Upper lobe of left lung (tissue), 6 donors: Measurements from ENCODE around the gene TNNT3. TPM values are rescaled to one million over a fixed set of nuclear protein-coding genes. Genes with fewer than 3 reads are reported as not detected.

Source experiments
- ATAC-seq, 2 donors: fragments of 200-7000 bp; cut with Tn5 transposase; one replicate each; pipeline ENCODE4 v1.9.1; 2022; ENCODE audit warnings: mild to moderate bottlenecking in 2 of 2, moderate library complexity in 2 of 2; ENCODE audit not compliant: low FRiP score in 2 of 2
- DNase-seq, 2 donors: peaks; one replicate each; pipeline ENCODE4 v3.0.0-alpha.2; 2019 to 2020
- H3K27ac ChIP-seq, 4 donors: fragments of 200-600 bp; sonication (generic); one replicate each; pipeline ENCODE4 v1.5.1; 2016 to 2019
- H3K27me3 ChIP-seq, 4 donors: fragments of 200-600 bp; sonication (generic); one replicate each; pipeline ENCODE4 v1.5.1; 2017 to 2019
- H3K36me3 ChIP-seq, 4 donors: fragments of 200-600 bp; sonication (generic); one replicate each; pipeline ENCODE4 v1.5.1; 2016 to 2019
- H3K4me1 ChIP-seq, 4 donors: fragments of 200-600 bp; sonication (generic); one replicate each; pipeline ENCODE4 v1.5.1; 2018 to 2019
- H3K4me3 ChIP-seq, 4 donors: fragments of 200-600 bp; sonication (generic); one replicate each; pipeline ENCODE4 v1.5.1; 2017 to 2019; ENCODE audit warnings: mild to moderate bottlenecking in 2 of 4, moderate library complexity in 1 of 4
- H3K9me3 ChIP-seq, 4 donors: fragments of 200-600 bp; sonication (generic); one replicate each; pipeline ENCODE4 v1.5.1; 2018 to 2019
- EP300 ChIP-seq, 4 donors: sonication (generic); formaldehyde crosslinking; IDR thresholded peaks; one replicate each; pipeline ENCODE4 v1.5.1; 2017; ENCODE audit warnings: antibody characterized with exemption in 4 of 4, control low read depth in 2 of 4
- POLR2A ChIP-seq, 4 donors: fragments of 450-650 bp; IDR thresholded peaks; one replicate each; pipeline ENCODE4 v1.5.1; 2016 to 2017; ENCODE audit warnings: antibody characterized with exemption in 4 of 4, mild to moderate bottlenecking in 2 of 4
- POLR2AphosphoS5 ChIP-seq, 2 donors: sonication (generic); formaldehyde crosslinking; IDR thresholded peaks; one replicate each; pipeline ENCODE4 v1.5.1; 2017; ENCODE audit warnings: antibody characterized with exemption in 2 of 2
- WGBS, 2 donors: methylation state at CpG; one replicate each; pipeline ENCODE4 v1.1.5; 2017 to 2018; 5-methylcytosine and 5-hydroxymethylcytosine counted together
- total RNA-seq, 6 donors: library from RNA; depleted of rRNA in 4 of 6; stranded (reverse); fragments of >200 nt in 4 of 6; gene quantifications; one replicate each; pipeline versions ENCODE4 v1.1.0 to v1.2.1, GENCODE V29; 2016 to 2021
- TF ChIP-seq, protein P1 (sequence below), 6 experiments: fragments of 450-650 bp in 4 of 6; fragments of 200-600 bp in 2 of 6; sonication (generic) in 2 of 6; IDR thresholded peaks; one replicate each; pipeline ENCODE4 v1.5.1; 2016 to 2019; ENCODE audit warnings: antibody characterized with exemption in 6 of 6
- donor health status: DM: no; HTN: no; CAD: no; lungs with moderate emphysema.
- donor health status: DM: no; HTN: yes; CAD: no; lungs with severe emphysema.

The TNNT3 gene
- total RNA-seq, 6 donors from 2014 or later: 1.1 to 13.1 (median 2.4) TPM; not detected in 1

- no peak for ATAC-seq
- H3K36me3 ChIP-seq: no peaks in the 10 kb centered on the region
- no peak for DNase-seq
- no peaks in the 10 kb centered on the region for H3K9me3 ChIP-seq
- H3K4me3 ChIP-seq: no peak overlapping the region
- H3K27me3 ChIP-seq: no peaks in the 10 kb centered on the region
- TF ChIP-seq POLR2AphosphoS5 (IDR thresholded peaks at IDR 0.05) (no peak), POLR2A (IDR thresholded peaks at IDR 0.05) (no peak), EP300 (IDR thresholded peaks at IDR 0.05) (no peak)
- TF ChIP-seq, protein P1, sequence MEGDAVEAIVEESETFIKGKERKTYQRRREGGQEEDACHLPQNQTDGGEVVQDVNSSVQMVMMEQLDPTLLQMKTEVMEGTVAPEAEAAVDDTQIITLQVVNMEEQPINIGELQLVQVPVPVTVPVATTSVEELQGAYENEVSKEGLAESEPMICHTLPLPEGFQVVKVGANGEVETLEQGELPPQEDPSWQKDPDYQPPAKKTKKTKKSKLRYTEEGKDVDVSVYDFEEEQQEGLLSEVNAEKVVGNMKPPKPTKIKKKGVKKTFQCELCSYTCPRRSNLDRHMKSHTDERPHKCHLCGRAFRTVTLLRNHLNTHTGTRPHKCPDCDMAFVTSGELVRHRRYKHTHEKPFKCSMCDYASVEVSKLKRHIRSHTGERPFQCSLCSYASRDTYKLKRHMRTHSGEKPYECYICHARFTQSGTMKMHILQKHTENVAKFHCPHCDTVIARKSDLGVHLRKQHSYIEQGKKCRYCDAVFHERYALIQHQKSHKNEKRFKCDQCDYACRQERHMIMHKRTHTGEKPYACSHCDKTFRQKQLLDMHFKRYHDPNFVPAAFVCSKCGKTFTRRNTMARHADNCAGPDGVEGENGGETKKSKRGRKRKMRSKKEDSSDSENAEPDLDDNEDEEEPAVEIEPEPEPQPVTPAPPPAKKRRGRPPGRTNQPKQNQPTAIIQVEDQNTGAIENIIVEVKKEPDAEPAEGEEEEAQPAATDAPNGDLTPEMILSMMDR (IDR thresholded peaks at IDR 0.05): no peak
- no peak overlapping the region for H3K27ac ChIP-seq
- WGBS, 2 donors: 56 to 65% methylated on average over 15 of the region's 15 CpGs
- peaks cover 0 to 14% (median 3%) of the 10 kb centered on the region in 4 donors for H3K4me1 ChIP-seq
Measured at GRCh38 chr11:1943576-1943975, 24.1 kb downstream of the TNNT3 start.

DNA sequence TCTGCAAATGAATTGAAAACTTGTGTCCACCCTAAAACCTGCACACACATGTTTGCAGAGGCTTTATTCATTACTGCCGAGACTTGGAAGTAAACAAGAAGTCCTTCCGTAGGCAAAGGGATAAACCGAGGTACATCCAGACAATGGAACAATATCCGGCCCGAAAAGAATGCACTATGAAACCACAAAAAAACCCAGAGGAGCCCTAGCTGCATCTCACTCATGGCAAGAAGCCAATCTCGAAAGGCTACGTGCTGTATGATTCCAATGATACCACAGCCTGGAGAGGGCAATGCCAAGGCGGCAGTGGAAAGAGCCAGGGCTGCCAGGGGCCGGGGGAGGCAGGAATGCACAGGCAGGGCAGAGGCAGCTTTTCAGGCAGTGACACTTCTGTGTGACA is 24.5 kb downstream of the TNNT3 start:
- DNase-seq: peak in 1 of 2 donors; percentile 37
- Histone ChIP-seq H3K4me3 (no peak overlapping the region), H3K4me1 (peaks cover 0 to 13% (median 2%) of the 10 kb centered on the region in 4 donors)

GRCh38 chr11:1946812-1947484 is 27.4 kb downstream of the TNNT3 start, which contains the start of gene MRPL23:
Gene MRPL23, plus strand, starts transcription at chr11:1947332. Its CDS starts 31 bp downstream, at chr11:1947363.
- Histone ChIP-seq H3K27ac (no peak within 1 kb of the TSS), H3K4me1 (peaks cover 0 to 9% (median 2%) of the 10 kb centered on the region in 4 donors), H3K27me3 (no peaks in the 10 kb centered on the region), H3K4me3 (no peak within 1 kb of the TSS), H3K9me3 (no peaks in the 10 kb centered on the region), H3K36me3 (no peaks in the 10 kb centered on the region)
- TF ChIP-seq POLR2A (IDR thresholded peaks at IDR 0.05): no peak
- TF ChIP-seq, protein P1 (IDR thresholded peaks at IDR 0.05): no peak
- ATAC-seq (peak; percentile 71 to 85), DNase-seq (peak in 1 of 2 donors; percentile 91)
- WGBS, 2 donors: no CpG with 5 or more reads among the region's 85 CpGs

More for the DNA sequence above, 24.5 kb downstream of the TNNT3 start:
- H3K27ac ChIP-seq: no peak overlapping the region
- no peaks in the 10 kb centered on the region for H3K27me3 ChIP-seq
- H3K9me3 ChIP-seq: no peaks in the 10 kb centered on the region
- ATAC-seq: no peak
- no peaks in the 10 kb centered on the region for H3K36me3 ChIP-seq
- TF ChIP-seq POLR2AphosphoS5 (IDR thresholded peaks at IDR 0.05) (no peak), EP300 (IDR thresholded peaks at IDR 0.05) (no peak), POLR2A (IDR thresholded peaks at IDR 0.05) (no peak)
- TF ChIP-seq, protein P1 (IDR thresholded peaks at IDR 0.05): no peak
- 39 to 44% methylated on average over 9 of the region's 9 CpGs for WGBS, 2 donors

DNA sequence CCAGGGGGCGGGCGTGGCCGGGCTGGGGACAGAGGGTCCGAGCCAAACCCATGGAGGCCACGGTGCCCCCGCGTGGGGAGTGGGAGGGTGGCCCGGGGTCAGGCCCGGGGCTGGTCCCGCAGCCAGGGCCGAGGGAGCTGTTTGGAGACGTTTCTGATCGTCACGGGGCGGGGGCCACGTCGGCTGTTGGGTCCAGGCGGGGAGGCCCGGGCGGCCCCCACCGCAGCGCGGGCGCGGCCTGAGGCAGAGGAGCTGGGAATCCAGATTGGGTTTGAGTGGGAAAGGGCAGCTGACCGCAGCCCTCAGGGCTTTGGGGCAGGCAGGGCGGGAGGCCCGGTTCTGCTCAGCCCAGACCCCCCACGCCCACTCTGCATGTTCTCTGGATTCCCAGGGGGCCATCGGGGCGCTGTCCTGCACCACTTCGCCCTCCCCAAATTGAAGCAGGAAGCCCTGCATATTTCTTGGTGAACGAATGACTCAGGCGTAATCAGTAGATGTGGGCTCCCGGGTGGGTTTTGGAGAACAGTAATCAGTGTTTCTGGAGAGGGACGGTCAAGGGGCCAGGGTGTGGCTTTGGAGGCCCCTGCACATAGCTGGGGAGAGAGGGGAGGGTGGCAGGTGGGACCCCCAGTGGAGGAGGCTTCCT is 28.2 kb downstream of the TNNT3 start:
- DNase-seq: no peak
- no peaks in the 10 kb centered on the region for H3K36me3 ChIP-seq
- peak; percentile 17 to 76 for ATAC-seq
- H3K27me3 ChIP-seq: no peaks in the 10 kb centered on the region
- no peak overlapping the region for H3K4me3 ChIP-seq
- WGBS, 2 donors: no CpG with 5 or more reads among the region's 36 CpGs
- no peaks in the 10 kb centered on the region for H3K9me3 ChIP-seq
- TF ChIP-seq POLR2A (IDR thresholded peaks at IDR 0.05): no peak
- TF ChIP-seq EP300 (IDR thresholded peaks at IDR 0.05): no peak
- no peak for TF ChIP-seq POLR2AphosphoS5 (IDR thresholded peaks at IDR 0.05)
- TF ChIP-seq, protein P1 (IDR thresholded peaks at IDR 0.05): no peak
- H3K27ac ChIP-seq: no peak overlapping the region
- H3K4me1 ChIP-seq: peaks cover 0 to 9% (median 2%) of the 10 kb centered on the region in 4 donors
